Raji (cell line): ENCODE measurements around the gene CLCN2.

Source experiments
- POLR2A ChIP-seq: IDR thresholded peaks from 2 replicates; pipeline ENCODE4 v1.6.1; 2011; ENCODE audit warnings: low read depth, low read length, control low read depth; ENCODE audit not compliant: insufficient read depth

Gene CLCN2

GRCh38 chr3:184355261-184356040, 6.0 kb downstream of the CLCN2 start:
- TF ChIP-seq POLR2A = no peak

- no peak for TF ChIP-seq POLR2A
Observed at GRCh38 chr3:184354754-184355153, 6.7 kb downstream of the CLCN2 start.

GRCh38 chr3:184354121-184354728, 7.2 kb downstream of the CLCN2 start:
- no peak for TF ChIP-seq POLR2A

- no peak for TF ChIP-seq POLR2A
Observed at GRCh38 chr3:184353546-184353941, 7.9 kb downstream of the CLCN2 start.

- no peak for TF ChIP-seq POLR2A
Observed at GRCh38 chr3:184352897-184353545, 8.4 kb downstream of the CLCN2 start.

GRCh38 chr3:184352149-184352785, 9.1 kb downstream of the CLCN2 start:
- TF ChIP-seq POLR2A = no peak

GRCh38 chr3:184351511-184352148, 9.8 kb downstream of the CLCN2 start:
- no peak for TF ChIP-seq POLR2A

GRCh38 chr3:184350618-184351017, 10.8 kb downstream of the CLCN2 start:
- TF ChIP-seq POLR2A = no peak

GRCh38 chr3:184349563-184350470, 11.6 kb downstream of the CLCN2 start:
- no peak for TF ChIP-seq POLR2A

- TF ChIP-seq POLR2A = no peak
Observed at GRCh38 chr3:184348057-184348382, 13.4 kb downstream of the CLCN2 start.

- no peak for TF ChIP-seq POLR2A
Observed at GRCh38 chr3:184347321-184348056, 13.9 kb downstream of the CLCN2 start.

- no peak for TF ChIP-seq POLR2A
Observed at GRCh38 chr3:184346480-184347190, 14.8 kb downstream of the CLCN2 start.
